Kidney (tissue), 14 donors: ENCODE measurements around the gene ZFPM1. TPM values are rescaled to one million over a fixed set of nuclear protein-coding genes. Genes with fewer than 3 reads are reported as not detected.

Source experiments
- DNase-seq, 5 donors: peaks; one replicate each; pipeline ENCODE4 v3.0.0-alpha.2; 2013 to 2020
- FAIRE-seq: peaks from 2 replicates; lab custom pipeline; 2012; peaks lifted over from hg19 to GRCh38; lab: Jason Lieb, UNC
- H3K27ac ChIP-seq, 2 donors: one replicate each; pipeline ENCODE4 v1.7.0; 2013; ENCODE audit warnings: low read depth in 2 of 2, low read length in 2 of 2, inconsistent platforms in 1 of 2
- H3K27me3 ChIP-seq: one replicate; pipeline ENCODE4 v1.7.1; 2013; ENCODE audit warnings: low read length, inconsistent platforms; ENCODE audit not compliant: control insufficient read depth, insufficient read depth
- H3K36me3 ChIP-seq, 3 donors: one replicate each; pipeline versions ENCODE4 v1.7.0 to v1.7.1; 2013; ENCODE audit warnings: low read length in 3 of 3, control low read depth in 1 of 3, inconsistent platforms in 1 of 3; ENCODE audit not compliant: insufficient read depth in 3 of 3, control insufficient read depth in 2 of 3
- H3K4me1 ChIP-seq, 3 donors: one replicate each; pipeline versions ENCODE4 v1.7.0 to v1.7.1; 2013; ENCODE audit warnings: low read length in 3 of 3, inconsistent platforms in 1 of 3, low read depth in 1 of 3; ENCODE audit not compliant: control insufficient read depth in 2 of 3, insufficient read depth in 2 of 3
- H3K4me3 ChIP-seq, 3 donors: one replicate each; pipeline versions ENCODE4 v1.7.0 to v1.8.1; 2013; ENCODE audit warnings: low read length in 3 of 3, control low read depth in 1 of 3, inconsistent platforms in 1 of 3
- H3K9ac ChIP-seq, 3 donors: one replicate each; pipeline versions ENCODE4 v1.7.0 to v1.7.1; 2013; ENCODE audit warnings: low read length in 3 of 3, control low read depth in 1 of 3, inconsistent platforms in 1 of 3
- H3K9me3 ChIP-seq, 3 donors: one replicate each; pipeline versions ENCODE4 v1.7.0 to v1.7.1; 2013; ENCODE audit warnings: low read length in 3 of 3, control low read depth in 1 of 3, inconsistent platforms in 1 of 3; ENCODE audit not compliant: control insufficient read depth in 2 of 3, insufficient read depth in 1 of 3
- intact Hi-C: fragments of 100-400 bp; cut with DNase I; formaldehyde crosslinking; loops from one replicate; pipeline ENCODE4 v1.11.1; 2022
- polyA plus RNA-seq: library from polyadenylated mRNA; stranded (reverse); fragments of 350-450 nt; fragmentation: Illumina TruSeq; extraction: RNeasy Lipid Tissue Mini Kit (QIAGEN cat#74804); gene quantifications from one replicate; pipeline ENCODE4 v1.2.3, GENCODE V29; 2014; ENCODE audit warnings: low read depth, low replicate concordance; ENCODE audit not compliant: insufficient read depth
- total RNA-seq: library from RNA; stranded (reverse); fragmentation: NEBNext Ultra II Directional; extraction: Animal tissue kit (Norgen Biotek cat#: 25700); gene quantifications from one replicate; pipeline ENCODE4 v1.2.1, GENCODE V29; 2021
- TF ChIP-seq, protein P1 (sequence below): IDR thresholded peaks from 3 replicates; pipeline ENCODE4 v1.5.1; 2012; ENCODE audit warnings: mild to moderate bottlenecking, moderate library complexity, borderline replicate concordance; ENCODE audit not compliant: insufficient read depth; ENCODE audit errors: extremely low read depth
- donor health status: control.
- donor health status: control.
- donor health status: control.
- donor health status: control.
- donor health status: control.
- donor health status: DM: yes; HTN: yes; CAD: no.
- donor health status: Normal renal cell carcinoma (clear cell type).

The ZFPM1 gene
- total and polyA plus RNA-seq, 2 donors from 2014 or later: 1.9 to 9.2 TPM

DNA sequence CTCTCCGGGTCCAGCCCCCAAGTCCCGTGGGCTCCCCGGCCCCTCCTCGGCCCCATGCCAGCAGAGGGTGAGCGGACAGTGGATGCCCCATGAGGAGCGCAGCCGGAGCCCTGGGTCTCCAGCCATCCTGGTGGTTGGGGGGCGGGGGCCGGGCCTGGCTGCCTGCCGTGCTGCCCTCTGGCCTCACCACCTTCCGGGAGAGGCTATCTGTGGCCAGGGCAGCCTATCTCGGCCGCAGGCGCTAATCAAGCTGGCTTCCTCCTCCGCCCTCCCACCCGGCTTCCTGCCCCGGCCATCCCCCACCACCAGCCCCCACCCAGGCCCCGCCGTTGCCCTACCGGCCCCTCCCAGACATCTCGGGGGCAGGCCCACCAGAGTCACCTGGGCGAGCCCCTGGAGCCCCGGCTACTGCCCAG is 46.8 kb downstream of the ZFPM1 start:
- Histone ChIP-seq H3K36me3 (no peaks in the 10 kb centered on the region), H3K4me3 (no peak overlapping the region), H3K9ac (no peak overlapping the region), H3K9me3 (no peaks in the 10 kb centered on the region), H3K4me1 (peaks cover 0 to 2% (median 0%) of the 10 kb centered on the region in 3 donors), H3K27ac (no peak overlapping the region), H3K27me3 (no peaks in the 10 kb centered on the region)
- intact Hi-C loops: no loop called here
- FAIRE-seq (no peak), DNase-seq (no peak)
- TF ChIP-seq, protein P1, sequence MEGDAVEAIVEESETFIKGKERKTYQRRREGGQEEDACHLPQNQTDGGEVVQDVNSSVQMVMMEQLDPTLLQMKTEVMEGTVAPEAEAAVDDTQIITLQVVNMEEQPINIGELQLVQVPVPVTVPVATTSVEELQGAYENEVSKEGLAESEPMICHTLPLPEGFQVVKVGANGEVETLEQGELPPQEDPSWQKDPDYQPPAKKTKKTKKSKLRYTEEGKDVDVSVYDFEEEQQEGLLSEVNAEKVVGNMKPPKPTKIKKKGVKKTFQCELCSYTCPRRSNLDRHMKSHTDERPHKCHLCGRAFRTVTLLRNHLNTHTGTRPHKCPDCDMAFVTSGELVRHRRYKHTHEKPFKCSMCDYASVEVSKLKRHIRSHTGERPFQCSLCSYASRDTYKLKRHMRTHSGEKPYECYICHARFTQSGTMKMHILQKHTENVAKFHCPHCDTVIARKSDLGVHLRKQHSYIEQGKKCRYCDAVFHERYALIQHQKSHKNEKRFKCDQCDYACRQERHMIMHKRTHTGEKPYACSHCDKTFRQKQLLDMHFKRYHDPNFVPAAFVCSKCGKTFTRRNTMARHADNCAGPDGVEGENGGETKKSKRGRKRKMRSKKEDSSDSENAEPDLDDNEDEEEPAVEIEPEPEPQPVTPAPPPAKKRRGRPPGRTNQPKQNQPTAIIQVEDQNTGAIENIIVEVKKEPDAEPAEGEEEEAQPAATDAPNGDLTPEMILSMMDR: no peak

DNA sequence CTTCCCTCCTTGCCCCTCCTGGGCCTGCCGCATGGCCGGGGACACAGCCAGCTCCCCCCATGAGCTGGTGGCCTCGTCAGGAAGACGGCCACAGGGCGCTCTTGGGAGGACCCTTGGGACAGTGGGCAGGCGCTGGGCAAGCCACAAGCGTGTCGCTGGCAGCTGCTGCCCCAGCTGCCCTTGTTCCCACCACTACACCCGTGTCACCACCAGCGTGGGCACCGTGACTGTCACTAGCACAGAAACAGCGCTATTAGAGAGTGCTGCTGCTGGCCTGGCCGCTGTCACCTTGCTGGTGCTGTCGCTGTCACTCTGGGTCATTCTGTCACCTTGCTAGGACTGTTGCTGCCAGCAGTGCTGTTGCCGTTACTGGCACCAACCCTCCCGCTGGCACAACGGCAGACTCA is 47.2 kb downstream of the ZFPM1 start:
- DNase-seq: no peak
- intact Hi-C loops: no loop called here
- no peak overlapping the region for H3K9ac ChIP-seq
- TF ChIP-seq, protein P1: no peak
- H3K4me3 ChIP-seq: no peak overlapping the region
- H3K27me3 ChIP-seq: no peaks in the 10 kb centered on the region
- no peaks in the 10 kb centered on the region for H3K9me3 ChIP-seq
- H3K4me1 ChIP-seq: peaks cover 0 to 2% (median 0%) of the 10 kb centered on the region in 3 donors
- no peak for FAIRE-seq
- no peaks in the 10 kb centered on the region for H3K36me3 ChIP-seq
- no peak overlapping the region for H3K27ac ChIP-seq

DNA sequence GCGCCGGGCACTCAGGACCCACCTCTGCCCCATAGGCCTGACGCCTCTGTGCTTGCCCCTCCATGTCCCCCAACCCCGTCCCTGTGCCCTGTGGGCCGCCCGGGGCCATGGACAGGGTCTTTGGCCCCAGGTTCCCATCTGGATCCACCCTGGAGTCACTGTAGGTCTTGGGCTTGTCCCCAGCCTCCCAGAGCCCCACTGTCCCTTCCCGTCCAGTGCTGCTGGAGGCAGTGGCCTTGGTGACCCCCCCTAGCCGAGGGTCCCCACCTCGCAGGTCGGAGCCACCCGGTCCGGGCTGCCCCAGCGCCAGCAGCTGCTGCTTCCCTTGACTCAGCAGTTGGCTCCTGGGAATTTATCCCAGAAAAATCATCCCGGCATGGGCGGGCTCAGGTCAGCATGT is 49.3 kb downstream of the ZFPM1 start:
- intact Hi-C loops: no loop called here
- Histone ChIP-seq H3K9me3 (no peaks in the 10 kb centered on the region), H3K4me3 (no peak overlapping the region), H3K27ac (no peak overlapping the region), H3K27me3 (no peaks in the 10 kb centered on the region), H3K9ac (no peak overlapping the region), H3K36me3 (no peaks in the 10 kb centered on the region), H3K4me1 (peaks cover 0 to 2% (median 0%) of the 10 kb centered on the region in 3 donors)
- TF ChIP-seq, protein P1: no peak
- DNase-seq: no peak
- FAIRE-seq: no peak

DNA sequence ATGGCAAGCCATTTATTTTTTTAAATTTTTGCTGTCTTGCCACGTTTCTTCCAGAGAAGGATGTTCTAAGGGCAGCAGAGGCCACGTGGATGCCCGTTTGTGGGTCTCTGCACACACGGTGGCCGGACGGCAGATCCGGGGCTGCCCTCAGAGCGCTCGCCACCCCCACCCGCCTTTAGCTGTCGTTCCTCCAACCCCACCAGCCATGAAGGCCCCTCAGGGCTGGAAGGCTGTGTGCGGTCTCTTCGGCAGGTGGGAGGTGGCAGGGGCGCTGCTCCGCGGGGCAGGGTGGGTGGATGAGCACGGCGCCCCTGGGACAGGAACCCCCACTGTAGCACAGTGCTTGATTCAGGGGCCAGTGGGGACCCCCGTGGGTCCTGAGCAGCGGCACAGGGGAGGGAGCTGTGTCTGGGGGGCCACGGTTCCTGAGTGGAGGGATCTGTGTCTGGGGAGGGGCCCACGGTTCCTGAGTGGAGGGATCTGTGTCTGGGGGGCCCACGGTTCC is 49.7 kb downstream of the ZFPM1 start:
- TF ChIP-seq, protein P1: no peak
- Histone ChIP-seq H3K9ac (no peak overlapping the region), H3K27ac (no peak overlapping the region), H3K4me1 (peaks cover 0 to 2% (median 0%) of the 10 kb centered on the region in 3 donors), H3K4me3 (no peak overlapping the region), H3K36me3 (no peaks in the 10 kb centered on the region), H3K27me3 (no peaks in the 10 kb centered on the region), H3K9me3 (no peaks in the 10 kb centered on the region)
- intact Hi-C loops: no loop called here
- DNase-seq (no peak), FAIRE-seq (no peak)
